SK-N-SH treated with all-trans-retinoic acid at 6 μM for 48 hours (cell line): ENCODE data around the gene CPPED1.
"Not testable (repeated sequence)": the region's sequence is repeated elsewhere in the genome, so short reads cannot be mapped to it uniquely, and the experiment has no call there.

Experiments
- ATAC-seq: fragments of 200-7000 bp; cut with Tn5 transposase; 3 replicates; pipeline ENCODE4 v1.9.1; 2020; ENCODE audit warnings: mild to moderate bottlenecking, moderate library complexity
- ARNTL ChIP-seq: fragments of 450-650 bp; formaldehyde crosslinking; IDR thresholded peaks from 2 replicates; pipeline ENCODE4 v1.5.0; 2020; ENCODE audit warnings: low read depth, mild to moderate bottlenecking, moderate library complexity, borderline replicate concordance
- BACH2 ChIP-seq: fragments of 250-450 bp; sonication (Bioruptor Pico); IDR thresholded peaks from 2 replicates; pipeline ENCODE4 v1.9.0; 2021; ENCODE audit warnings: mild to moderate bottlenecking, borderline replicate concordance
- CSDC2 ChIP-seq: fragments of 250-450 bp; sonication (Bioruptor Pico); IDR thresholded peaks from 2 replicates; pipeline ENCODE4 v1.5.0; 2020; ENCODE audit warnings: mild to moderate bottlenecking, moderate library complexity
- GLIS3 ChIP-seq: fragments of 250-450 bp; sonication (Bioruptor Pico); IDR thresholded peaks from 2 replicates; pipeline ENCODE4 v1.5.0; 2020; ENCODE audit warnings: mild to moderate bottlenecking, moderate library complexity
- ISL1 ChIP-seq: fragments of 250-450 bp; sonication (Bioruptor Pico); IDR thresholded peaks from 2 replicates; pipeline ENCODE4 v2.1.2; 2022; ENCODE audit warnings: mild to moderate bottlenecking, moderate library complexity
- RARB ChIP-seq: fragments of 250-450 bp; sonication (Bioruptor Pico); IDR thresholded peaks from 2 replicates; pipeline ENCODE4 v1.8.0; 2021; ENCODE audit warnings: mild to moderate bottlenecking, moderate library complexity
- SNAI2 ChIP-seq: fragments of 250-450 bp; sonication (Bioruptor Pico); IDR thresholded peaks from 2 replicates; pipeline ENCODE4 v1.5.0; 2020; ENCODE audit warnings: mild to moderate bottlenecking, moderate library complexity
- TCF4 ChIP-seq: fragments of 250-450 bp; sonication (Bioruptor Pico); IDR thresholded peaks from 2 replicates; pipeline ENCODE4 v1.8.0; 2021; ENCODE audit warnings: mild to moderate bottlenecking, moderate library complexity, borderline replicate concordance
- TOX ChIP-seq: fragments of 250-450 bp; sonication (Bioruptor Pico); IDR thresholded peaks from 2 replicates; pipeline ENCODE4 v1.8.0; 2021; ENCODE audit warnings: mild to moderate bottlenecking, moderate library complexity, borderline replicate concordance
- TSHZ2 ChIP-seq: fragments of 250-450 bp; sonication (Bioruptor Pico); IDR thresholded peaks from 2 replicates; pipeline ENCODE4 v1.5.0; 2020; ENCODE audit warnings: mild to moderate bottlenecking, moderate library complexity
- ZFP3 ChIP-seq: fragments of 250-450 bp; sonication (Bioruptor Pico); IDR thresholded peaks from 2 replicates; pipeline ENCODE4 v1.5.0; 2020; ENCODE audit warnings: mild to moderate bottlenecking, moderate library complexity
- ZFP30 ChIP-seq: fragments of 450-650 bp; formaldehyde crosslinking; IDR thresholded peaks from 2 replicates; pipeline ENCODE4 v1.5.0; 2022; ENCODE audit warnings: mild to moderate bottlenecking, moderate library complexity
- ZNF565 ChIP-seq: fragments of 450-650 bp; formaldehyde crosslinking; conservative IDR thresholded peaks from 2 replicates; pipeline ENCODE4 v1.5.0; 2020; ENCODE audit warnings: low read depth, mild to moderate bottlenecking, moderate library complexity
- ZNF70 ChIP-seq: fragments of 450-650 bp; formaldehyde crosslinking; IDR thresholded peaks from 2 replicates; pipeline ENCODE4 v1.5.0; 2020; ENCODE audit warnings: mild to moderate bottlenecking, moderate library complexity
- ZNF8 ChIP-seq: fragments of 450-650 bp; formaldehyde crosslinking; IDR thresholded peaks from 2 replicates; pipeline ENCODE4 v1.5.0; 2020; ENCODE audit warnings: mild to moderate bottlenecking, moderate library complexity
- TF ChIP-seq, protein P1 (sequence below): fragments of 250-450 bp; sonication (Bioruptor Pico); IDR thresholded peaks from 2 replicates; pipeline ENCODE4 v1.8.0; 2021; ENCODE audit warnings: low read depth, mild to moderate bottlenecking, moderate library complexity, borderline replicate concordance
- TF ChIP-seq, protein P2 (sequence below): fragments of 250-450 bp; sonication (Bioruptor Pico); IDR thresholded peaks from 2 replicates; pipeline ENCODE4 v1.8.0; 2020; ENCODE audit warnings: mild to moderate bottlenecking, moderate library complexity, borderline replicate concordance

The CPPED1 gene

GRCh38 chr16:12793120-12793864, 10.4 kb downstream of the CPPED1 start:
- no peak for TF ChIP-seq TOX (CRISPR knock-in tag)
- TF ChIP-seq ZFP30, result no peak
- TF ChIP-seq ZFP3, result no peak
- TF ChIP-seq ZNF8 (CRISPR knock-in tag), result no peak
- TF ChIP-seq, protein P1, sequence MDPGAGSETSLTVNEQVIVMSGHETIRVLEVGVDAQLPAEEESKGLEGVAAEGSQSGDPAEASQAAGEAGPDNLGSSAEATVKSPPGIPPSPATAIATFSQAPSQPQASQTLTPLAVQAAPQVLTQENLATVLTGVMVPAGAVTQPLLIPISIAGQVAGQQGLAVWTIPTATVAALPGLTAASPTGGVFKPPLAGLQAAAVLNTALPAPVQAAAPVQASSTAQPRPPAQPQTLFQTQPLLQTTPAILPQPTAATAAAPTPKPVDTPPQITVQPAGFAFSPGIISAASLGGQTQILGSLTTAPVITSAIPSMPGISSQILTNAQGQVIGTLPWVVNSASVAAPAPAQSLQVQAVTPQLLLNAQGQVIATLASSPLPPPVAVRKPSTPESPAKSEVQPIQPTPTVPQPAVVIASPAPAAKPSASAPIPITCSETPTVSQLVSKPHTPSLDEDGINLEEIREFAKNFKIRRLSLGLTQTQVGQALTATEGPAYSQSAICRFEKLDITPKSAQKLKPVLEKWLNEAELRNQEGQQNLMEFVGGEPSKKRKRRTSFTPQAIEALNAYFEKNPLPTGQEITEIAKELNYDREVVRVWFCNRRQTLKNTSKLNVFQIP (CRISPR knock-in tag), result no peak
- no peak for TF ChIP-seq SNAI2 (CRISPR knock-in tag)
- TF ChIP-seq TSHZ2 (CRISPR knock-in tag), result no peak
- TF ChIP-seq ZNF565, result no peak
- ATAC-seq, result no peak

DNA sequence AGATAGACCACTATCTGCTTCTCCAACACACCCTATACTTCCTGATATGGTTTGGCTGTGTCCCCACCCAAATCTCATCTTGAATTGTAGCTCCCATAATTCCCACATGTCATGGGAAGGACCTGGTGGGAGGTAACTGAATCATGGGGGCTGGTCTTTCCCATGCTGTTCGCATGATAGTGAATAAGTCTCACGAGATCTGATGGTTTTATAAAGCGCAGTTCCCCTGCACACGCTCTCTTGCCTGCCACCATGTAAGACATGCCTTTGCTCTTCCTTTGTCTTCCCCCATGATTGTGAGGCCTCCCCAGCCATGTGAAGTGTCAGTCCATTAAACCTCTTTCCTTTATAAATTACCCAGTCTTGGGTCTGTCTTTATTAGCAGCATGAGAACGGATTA, 11.2 kb downstream of the CPPED1 start:
- ATAC-seq, result not testable (repeated sequence)

DNA sequence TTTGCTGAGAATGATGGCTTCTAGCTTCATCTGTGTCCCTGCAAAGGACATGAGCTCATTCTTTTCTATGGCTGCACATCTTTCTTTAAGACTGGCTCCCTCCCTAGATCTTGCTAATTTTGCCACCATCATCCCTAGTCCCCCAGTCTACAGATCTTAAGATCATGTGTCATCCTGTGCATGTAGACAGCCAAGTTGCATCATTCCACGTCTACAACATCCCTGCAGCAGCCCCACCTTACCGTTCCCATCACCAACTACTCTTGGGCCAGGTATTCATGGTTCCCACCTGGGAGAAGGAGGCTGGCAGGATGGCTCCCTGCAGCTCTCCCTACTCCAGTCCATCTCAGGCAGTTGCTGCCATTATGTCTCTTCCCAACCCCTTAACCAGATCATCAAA, 12.3 kb downstream of the CPPED1 start:
- TF ChIP-seq ZNF70 (CRISPR knock-in tag) (no peak), CSDC2 (CRISPR knock-in tag) (no peak), ZNF8 (CRISPR knock-in tag) (no peak), RARB (CRISPR knock-in tag) (no peak), ISL1 (no peak), BACH2 (CRISPR knock-in tag) (no peak), TOX (CRISPR knock-in tag) (no peak), GLIS3 (CRISPR knock-in tag) (no peak), SNAI2 (CRISPR knock-in tag) (no peak), ARNTL (CRISPR knock-in tag) (no peak), ZNF565 (no peak)
- TF ChIP-seq, protein P2, sequence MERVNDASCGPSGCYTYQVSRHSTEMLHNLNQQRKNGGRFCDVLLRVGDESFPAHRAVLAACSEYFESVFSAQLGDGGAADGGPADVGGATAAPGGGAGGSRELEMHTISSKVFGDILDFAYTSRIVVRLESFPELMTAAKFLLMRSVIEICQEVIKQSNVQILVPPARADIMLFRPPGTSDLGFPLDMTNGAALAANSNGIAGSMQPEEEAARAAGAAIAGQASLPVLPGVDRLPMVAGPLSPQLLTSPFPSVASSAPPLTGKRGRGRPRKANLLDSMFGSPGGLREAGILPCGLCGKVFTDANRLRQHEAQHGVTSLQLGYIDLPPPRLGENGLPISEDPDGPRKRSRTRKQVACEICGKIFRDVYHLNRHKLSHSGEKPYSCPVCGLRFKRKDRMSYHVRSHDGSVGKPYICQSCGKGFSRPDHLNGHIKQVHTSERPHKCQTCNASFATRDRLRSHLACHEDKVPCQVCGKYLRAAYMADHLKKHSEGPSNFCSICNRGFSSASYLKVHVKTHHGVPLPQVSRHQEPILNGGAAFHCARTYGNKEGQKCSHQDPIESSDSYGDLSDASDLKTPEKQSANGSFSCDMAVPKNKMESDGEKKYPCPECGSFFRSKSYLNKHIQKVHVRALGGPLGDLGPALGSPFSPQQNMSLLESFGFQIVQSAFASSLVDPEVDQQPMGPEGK (CRISPR knock-in tag), result no peak
- TF ChIP-seq, protein P1 (CRISPR knock-in tag), result no peak

DNA sequence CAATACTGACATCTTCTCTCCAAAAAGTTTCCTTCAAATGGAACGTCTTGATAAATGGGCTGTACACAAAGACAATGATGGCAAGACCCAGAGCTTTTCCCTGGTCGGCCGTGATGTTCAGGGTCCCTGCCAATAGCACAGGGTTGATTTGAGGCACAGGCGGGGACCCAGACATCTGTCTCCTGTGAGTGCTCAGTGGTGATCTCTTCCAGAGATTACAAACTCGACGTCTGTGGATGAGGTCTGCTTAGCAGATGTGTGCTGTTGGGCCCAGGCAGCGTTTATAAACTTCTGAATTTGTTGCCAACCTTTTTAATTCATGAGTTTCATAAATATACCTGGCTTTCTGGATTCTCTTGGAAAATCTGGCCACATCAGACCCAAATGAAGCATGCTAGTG, 14.9 kb downstream of the CPPED1 start:
- TF ChIP-seq TCF4 (peak; percentile 98), SNAI2 (CRISPR knock-in tag) (no peak), TSHZ2 (CRISPR knock-in tag) (peak; percentile 93), ZFP30 (no peak), ZFP3 (no peak), RARB (CRISPR knock-in tag) (no peak)
- ATAC-seq, result peak; percentile 42; the same call in 1 of the 3 replicates

More for the DNA sequence above, 12.3 kb downstream of the CPPED1 start:
- no peak for ATAC-seq
